Progenitor cell of endocrine pancreas (in vitro differentiated cells): ENCODE results near the gene IFIT2. TPM values are rescaled to one million over a fixed set of nuclear protein-coding genes. Genes with fewer than 3 reads are reported as not detected.

ENCODE experiments used
- DNase-seq: peaks from one replicate; pipeline ENCODE4 v3.0.0; 2021; ENCODE audit warnings: low spot score; ENCODE audit not compliant: unreplicated experiment
- H3K27ac Mint-ChIP-seq: 2 replicates; pipeline ENCODE4 v1.8.0; 2021; ENCODE audit warnings: mild to moderate bottlenecking, moderate library complexity, mixed read lengths
- H3K27me3 Mint-ChIP-seq: 2 replicates; pipeline ENCODE4 v1.8.0; 2021; ENCODE audit warnings: mixed read lengths
- H3K36me3 Mint-ChIP-seq: 2 replicates; pipeline ENCODE4 v1.8.0; 2022; ENCODE audit warnings: mixed read lengths; ENCODE audit not compliant: insufficient read depth
- H3K4me1 Mint-ChIP-seq: 2 replicates; pipeline ENCODE4 v1.8.0; 2021; ENCODE audit warnings: low read depth, mixed read lengths
- H3K4me3 Mint-ChIP-seq: 2 replicates; pipeline ENCODE4 v1.8.0; 2021; ENCODE audit warnings: low read depth, mild to moderate bottlenecking, moderate library complexity, mixed read lengths
- H3K9me3 Mint-ChIP-seq: 2 replicates; pipeline ENCODE4 v1.8.0; 2021; ENCODE audit warnings: low read depth, mixed read lengths
- CTCF ChIP-seq: fragments of 200-600 bp; sonication (generic); IDR thresholded peaks from one replicate; pipeline ENCODE4 v1.5.0; 2021; ENCODE audit warnings: antibody characterized with exemption, mild to moderate bottlenecking; ENCODE audit not compliant: unreplicated experiment
- total RNA-seq: library from RNA; stranded (reverse); gene quantifications from 2 replicates; pipeline ENCODE4 v1.2.1, GENCODE V29; 2021

IFIT2 gene
- total RNA-seq, 1 donor from 2014 or later, result not detected

- no peak for DNase-seq
- Mint-ChIP-seq H3K9me3 (peaks cover 3% of the 10 kb centered on the region), H3K36me3 (no peaks in the 10 kb centered on the region), H3K4me1 (no peaks in the 10 kb centered on the region), H3K4me3 (no peak overlapping the region), H3K27me3 (peaks cover 9% of the 10 kb centered on the region), H3K27ac (no peak overlapping the region)
- TF ChIP-seq CTCF, result no peak
Measured at GRCh38 chr10:89308266-89308665, 6.4 kb downstream of the IFIT2 start.

GRCh38 chr10:89308736-89309135, 6.9 kb downstream of the IFIT2 start:
- no peak overlapping the region for H3K4me3 Mint-ChIP-seq
- no peak for DNase-seq
- H3K9me3 Mint-ChIP-seq, result peaks cover 3% of the 10 kb centered on the region
- no peak for TF ChIP-seq CTCF
- H3K36me3 Mint-ChIP-seq, result no peaks in the 10 kb centered on the region
- H3K27me3 Mint-ChIP-seq, result peaks cover 7% of the 10 kb centered on the region
- H3K4me1 Mint-ChIP-seq, result no peaks in the 10 kb centered on the region
- H3K27ac Mint-ChIP-seq, result no peak overlapping the region

- Mint-ChIP-seq H3K27ac (no peak overlapping the region), H3K4me3 (no peak overlapping the region), H3K27me3 (peaks cover 3% of the 10 kb centered on the region), H3K36me3 (no peaks in the 10 kb centered on the region), H3K9me3 (peaks cover 3% of the 10 kb centered on the region), H3K4me1 (no peaks in the 10 kb centered on the region)
- no peak for TF ChIP-seq CTCF
- no peak for DNase-seq
Measured at GRCh38 chr10:89309156-89310055, 7.6 kb downstream of the IFIT2 start.

GRCh38 chr10:89310056-89310893, 8.4 kb downstream of the IFIT2 start:
- no peaks in the 10 kb centered on the region for H3K36me3 Mint-ChIP-seq
- no peaks in the 10 kb centered on the region for H3K4me1 Mint-ChIP-seq
- H3K4me3 Mint-ChIP-seq, result no peak overlapping the region
- no peak for TF ChIP-seq CTCF
- H3K27me3 Mint-ChIP-seq, result peaks cover 3% of the 10 kb centered on the region
- peaks cover 3% of the 10 kb centered on the region for H3K9me3 Mint-ChIP-seq
- no peak overlapping the region for H3K27ac Mint-ChIP-seq
- DNase-seq, result no peak

- H3K36me3 Mint-ChIP-seq, result no peaks in the 10 kb centered on the region
- no peaks in the 10 kb centered on the region for H3K4me1 Mint-ChIP-seq
- no peak overlapping the region for H3K4me3 Mint-ChIP-seq
- DNase-seq, result no peak
- H3K9me3 Mint-ChIP-seq, result peaks cover 10% of the 10 kb centered on the region
- TF ChIP-seq CTCF, result no peak
- H3K27me3 Mint-ChIP-seq, result no peaks in the 10 kb centered on the region
- no peak overlapping the region for H3K27ac Mint-ChIP-seq
Measured at GRCh38 chr10:89312973-89313372, 11.1 kb downstream of the IFIT2 start.
